ENCODE data around the gene SMIM35.
"Not testable (repeated sequence)": the region's sequence is repeated elsewhere in the genome, so short reads cannot be mapped to it uniquely, and the experiment has no call there.

SMIM35 gene

GRCh38 chr11:118012083-118012669 lies 74.6 kb downstream of the SMIM35 start:
- peak; percentile 50 for ATAC-seq
- H3K27ac Mint-ChIP-seq = peak overlapping the region; percentile 98
- H3K4me3 Mint-ChIP-seq = peak overlapping the region; percentile 9
- H3K4me1 Mint-ChIP-seq = peaks cover 99% of the 10 kb centered on the region
- peaks cover 10% of the 10 kb centered on the region for H3K36me3 Mint-ChIP-seq
- no peaks in the 10 kb centered on the region for H3K27me3 Mint-ChIP-seq
- H3K9me3 Mint-ChIP-seq = peaks cover 5% of the 10 kb centered on the region

- Mint-ChIP-seq H3K27ac (peak overlapping the region; percentile 98), H3K36me3 (peaks cover 6% of the 10 kb centered on the region), H3K27me3 (no peaks in the 10 kb centered on the region), H3K9me3 (peaks cover 5% of the 10 kb centered on the region), H3K4me3 (peak overlapping the region; percentile 55), H3K4me1 (peaks cover 100% of the 10 kb centered on the region)
- peak; percentile 90 for ATAC-seq
Observed at GRCh38 chr11:118010738-118011461, 75.9 kb downstream of the SMIM35 start.

- peak overlapping the region; percentile 98 for H3K27ac Mint-ChIP-seq
- ATAC-seq = no peak
- H3K27me3 Mint-ChIP-seq = no peaks in the 10 kb centered on the region
- peaks cover 5% of the 10 kb centered on the region for H3K9me3 Mint-ChIP-seq
- peaks cover 6% of the 10 kb centered on the region for H3K36me3 Mint-ChIP-seq
- H3K4me3 Mint-ChIP-seq = peak overlapping the region; percentile 55
- H3K4me1 Mint-ChIP-seq = peaks cover 100% of the 10 kb centered on the region
Observed at GRCh38 chr11:118009864-118010737, 76.7 kb downstream of the SMIM35 start.

- H3K36me3 Mint-ChIP-seq = no peaks in the 10 kb centered on the region
- no peaks in the 10 kb centered on the region for H3K27me3 Mint-ChIP-seq
- no peak for ATAC-seq
- peaks cover 3% of the 10 kb centered on the region for H3K9me3 Mint-ChIP-seq
- H3K4me3 Mint-ChIP-seq = peak overlapping the region; percentile 52
- peaks cover 100% of the 10 kb centered on the region for H3K4me1 Mint-ChIP-seq
- peak overlapping the region; percentile 98 for H3K27ac Mint-ChIP-seq
Observed at GRCh38 chr11:118008271-118008911, 78.4 kb downstream of the SMIM35 start.

- not testable (repeated sequence) for H3K27me3 Mint-ChIP-seq, H3K9me3 Mint-ChIP-seq, H3K36me3 Mint-ChIP-seq
- Mint-ChIP-seq H3K4me3 (peak overlapping the region; percentile 57), H3K27ac (peak overlapping the region; percentile 98), H3K4me1 (peaks cover 100% of the 10 kb centered on the region)
- ATAC-seq = peak; percentile 61
Observed at GRCh38 chr11:118007563-118008270, 79.0 kb downstream of the SMIM35 start.

GRCh38 chr11:118007040-118007439 lies 79.7 kb downstream of the SMIM35 start:
- H3K27me3 Mint-ChIP-seq = no peaks in the 10 kb centered on the region
- peaks cover 100% of the 10 kb centered on the region for H3K4me1 Mint-ChIP-seq
- peaks cover 3% of the 10 kb centered on the region for H3K9me3 Mint-ChIP-seq
- no peak for ATAC-seq
- no peak overlapping the region for H3K4me3 Mint-ChIP-seq
- no peaks in the 10 kb centered on the region for H3K36me3 Mint-ChIP-seq
- peak overlapping the region; percentile 98 for H3K27ac Mint-ChIP-seq

GRCh38 chr11:118006153-118006534 lies 80.6 kb downstream of the SMIM35 start:
- H3K27ac Mint-ChIP-seq = peak overlapping the region; percentile 98

GRCh38 chr11:118005224-118006152 lies 81.3 kb downstream of the SMIM35 start:
- Mint-ChIP-seq H3K27ac (peak overlapping the region; percentile 98), H3K36me3 (peaks cover under 1% of the 10 kb centered on the region), H3K27me3 (no peaks in the 10 kb centered on the region), H3K9me3 (peaks cover 3% of the 10 kb centered on the region), H3K4me3 (no peak overlapping the region), H3K4me1 (peaks cover 98% of the 10 kb centered on the region)
- ATAC-seq = no peak

More at GRCh38 chr11:118006153-118006534, 80.6 kb downstream of the SMIM35 start:
- H3K4me1 Mint-ChIP-seq = peaks cover 100% of the 10 kb centered on the region
- H3K27me3 Mint-ChIP-seq = no peaks in the 10 kb centered on the region
- H3K9me3 Mint-ChIP-seq = peaks cover 3% of the 10 kb centered on the region
- ATAC-seq = no peak
- no peak overlapping the region for H3K4me3 Mint-ChIP-seq
- no peaks in the 10 kb centered on the region for H3K36me3 Mint-ChIP-seq

- H3K4me1 Mint-ChIP-seq = peaks cover 98% of the 10 kb centered on the region
- no peaks in the 10 kb centered on the region for H3K27me3 Mint-ChIP-seq
- no peak overlapping the region for H3K4me3 Mint-ChIP-seq
- no peak for ATAC-seq
- peak overlapping the region; percentile 98 for H3K27ac Mint-ChIP-seq
- peaks cover 3% of the 10 kb centered on the region for H3K9me3 Mint-ChIP-seq
- peaks cover 9% of the 10 kb centered on the region for H3K36me3 Mint-ChIP-seq
Observed at GRCh38 chr11:118004543-118005223, 82.1 kb downstream of the SMIM35 start.

- Mint-ChIP-seq H3K36me3 (peaks cover 19% of the 10 kb centered on the region), H3K27me3 (no peaks in the 10 kb centered on the region), H3K9me3 (peaks cover 3% of the 10 kb centered on the region), H3K4me1 (peaks cover 98% of the 10 kb centered on the region), H3K27ac (peak overlapping the region; percentile 98), H3K4me3 (no peak overlapping the region)
- ATAC-seq = no peak
Observed at GRCh38 chr11:118003456-118003855, 83.3 kb downstream of the SMIM35 start.

GRCh38 chr11:118002541-118003423 lies 84.0 kb downstream of the SMIM35 start:
- Mint-ChIP-seq H3K4me3 (peak overlapping the region; percentile 43), H3K9me3 (peaks cover 3% of the 10 kb centered on the region), H3K27me3 (no peaks in the 10 kb centered on the region), H3K27ac (peak overlapping the region; percentile 98), H3K4me1 (peaks cover 98% of the 10 kb centered on the region), H3K36me3 (peaks cover 26% of the 10 kb centered on the region)
- ATAC-seq = peak; percentile 85

GRCh38 chr11:118002010-118002540 lies 84.7 kb downstream of the SMIM35 start:
- H3K27me3 Mint-ChIP-seq = no peaks in the 10 kb centered on the region
- peaks cover 33% of the 10 kb centered on the region for H3K36me3 Mint-ChIP-seq
- peak; percentile 73 for ATAC-seq
- peaks cover 5% of the 10 kb centered on the region for H3K9me3 Mint-ChIP-seq
- peak overlapping the region; percentile 43 for H3K4me3 Mint-ChIP-seq
- H3K27ac Mint-ChIP-seq = peak overlapping the region; percentile 98
- peaks cover 98% of the 10 kb centered on the region for H3K4me1 Mint-ChIP-seq
